Activated naive CD8-positive, alpha-beta T cell treated with anti-CD3 and anti-CD28 coated beads, Interleukin-2, amount 10 ng/mL, durations not matched to agents 7 days and 5 days (primary cell): Measurements from ENCODE around the gene AARS2. TPM values are rescaled to one million over a fixed set of nuclear protein-coding genes. Genes with fewer than 3 reads are reported as not detected.
A peak's percentile ranks its signal among the peaks of the same experiment; 100 is the strongest.
"Not testable (repeated sequence)": the region's sequence is repeated elsewhere in the genome, so short reads cannot be mapped to it uniquely, and the experiment has no call there.

Experiments used
- ATAC-seq: fragments of 150-1000 bp; cut with Tn5 transposase; one replicate; pipeline ENCODE4 v1.10.0; 2021; ENCODE audit warnings: low read depth, moderate library complexity
- POLR2A ChIA-PET: fragments of 350-600 bp; sonication (Branson Sonifier 250); formaldehyde crosslinking; loops from one replicate; lab custom pipeline; 2021; ENCODE audit warnings: antibody characterized with exemption; lab: Charles Lee
- DNase-seq: peaks from one replicate; pipeline ENCODE4 v3.0.0; 2021
- H3K27ac Mint-ChIP-seq: one replicate; pipeline ENCODE4 v1.8.0; 2022; ENCODE audit warnings: mild to moderate bottlenecking, mixed read lengths
- H3K27me3 Mint-ChIP-seq: one replicate; pipeline ENCODE4 v1.8.0; 2022; ENCODE audit warnings: mild to moderate bottlenecking, moderate library complexity, mixed read lengths
- H3K36me3 Mint-ChIP-seq: one replicate; pipeline ENCODE4 v1.8.0; 2021; ENCODE audit warnings: mild to moderate bottlenecking, mixed read lengths
- H3K4me1 Mint-ChIP-seq: one replicate; pipeline ENCODE4 v1.8.0; 2021; ENCODE audit warnings: mixed read lengths
- H3K4me3 Mint-ChIP-seq: one replicate; pipeline ENCODE4 v1.8.0; 2022; ENCODE audit warnings: mild to moderate bottlenecking, moderate library complexity, mixed read lengths
- H3K9me3 Mint-ChIP-seq: one replicate; pipeline ENCODE4 v1.8.0; 2021; ENCODE audit warnings: mixed read lengths
- total RNA-seq, 2 experiments: library from RNA; stranded (reverse); gene quantifications; one replicate each; pipeline ENCODE4 v1.2.3, GENCODE V29; 2021

AARS2 gene
- 10 to 100 TPM; 23.0 to 23.2 TPM for total RNA-seq

GRCh38 chr6:44312901-44313788, at the start of gene AARS2:
Gene AARS2, minus strand, starts transcription at chr6:44313347. Its CDS starts 24 bp downstream, at chr6:44313323.
- Mint-ChIP-seq H3K27me3 (peaks cover 9% of the 10 kb centered on the region), H3K4me3 (peak within 1 kb of the TSS; percentile 99), H3K9me3 (no peaks in the 10 kb centered on the region), H3K27ac (peak within 1 kb of the TSS; percentile 97), H3K4me1 (peaks cover 10% of the 10 kb centered on the region), H3K36me3 (peaks cover 7% of the 10 kb centered on the region)
- DNase-seq (peak; percentile 95), ATAC-seq (peak; percentile 93)
- POLR2A ChIA-PET: interaction anchor here (0.6 to 1.3 kb wide), 7 partner anchors 17 to 74 kb away, joined by 3 to 6 read pairs (median 3); partner anchors contain the start of genes CDC5L and HSP90AB1

- POLR2A ChIA-PET: no interaction called here
- ATAC-seq: no peak
- DNase-seq: no peak
- Mint-ChIP-seq H3K4me3 (no peak overlapping the region), H3K27me3 (peaks cover 7% of the 10 kb centered on the region), H3K4me1 (no peaks in the 10 kb centered on the region), H3K36me3 (no peaks in the 10 kb centered on the region), H3K27ac (no peak overlapping the region), H3K9me3 (no peaks in the 10 kb centered on the region)
Observed at GRCh38 chr6:44361947-44362346, 48.8 kb upstream of the AARS2 start.

GRCh38 chr6:44359973-44360372, 46.8 kb upstream of the AARS2 start:
- Mint-ChIP-seq H3K4me3 (no peak overlapping the region), H3K27me3 (peaks cover 12% of the 10 kb centered on the region), H3K27ac (no peak overlapping the region), H3K4me1 (no peaks in the 10 kb centered on the region), H3K36me3 (no peaks in the 10 kb centered on the region), H3K9me3 (no peaks in the 10 kb centered on the region)
- POLR2A ChIA-PET: no interaction called here
- DNase-seq: no peak
- no peak for ATAC-seq

GRCh38 chr6:44356487-44356886, 43.3 kb upstream of the AARS2 start:
- peaks cover 7% of the 10 kb centered on the region for H3K27me3 Mint-ChIP-seq
- no peaks in the 10 kb centered on the region for H3K9me3 Mint-ChIP-seq
- H3K4me1 Mint-ChIP-seq: no peaks in the 10 kb centered on the region
- POLR2A ChIA-PET: no interaction called here
- H3K36me3 Mint-ChIP-seq: no peaks in the 10 kb centered on the region
- no peak overlapping the region for H3K27ac Mint-ChIP-seq
- DNase-seq: no peak
- no peak for ATAC-seq
- no peak overlapping the region for H3K4me3 Mint-ChIP-seq

GRCh38 chr6:44355640-44356039, 42.5 kb upstream of the AARS2 start:
- no peaks in the 10 kb centered on the region for H3K36me3 Mint-ChIP-seq
- POLR2A ChIA-PET: no interaction called here
- no peak for DNase-seq
- no peaks in the 10 kb centered on the region for H3K9me3 Mint-ChIP-seq
- peaks cover 4% of the 10 kb centered on the region for H3K27me3 Mint-ChIP-seq
- ATAC-seq: no peak
- no peak overlapping the region for H3K27ac Mint-ChIP-seq
- H3K4me3 Mint-ChIP-seq: no peak overlapping the region
- H3K4me1 Mint-ChIP-seq: no peaks in the 10 kb centered on the region

- H3K4me1 Mint-ChIP-seq: no peaks in the 10 kb centered on the region
- H3K27me3 Mint-ChIP-seq: peaks cover 4% of the 10 kb centered on the region
- ATAC-seq: no peak
- no peaks in the 10 kb centered on the region for H3K9me3 Mint-ChIP-seq
- no peak for DNase-seq
- H3K4me3 Mint-ChIP-seq: no peak overlapping the region
- no peak overlapping the region for H3K27ac Mint-ChIP-seq
- H3K36me3 Mint-ChIP-seq: no peaks in the 10 kb centered on the region
- POLR2A ChIA-PET: interaction anchor here (0.6 kb wide), 1 partner anchor 30 kb away, joined by 4 read pairs; no protein-coding TSS in a partner anchor
Observed at GRCh38 chr6:44353336-44353735, 40.2 kb upstream of the AARS2 start.

GRCh38 chr6:44352259-44352658, 39.1 kb upstream of the AARS2 start:
- Mint-ChIP-seq H3K36me3 (no peaks in the 10 kb centered on the region), H3K27me3 (peaks cover 4% of the 10 kb centered on the region), H3K27ac (no peak overlapping the region), H3K9me3 (no peaks in the 10 kb centered on the region), H3K4me3 (no peak overlapping the region), H3K4me1 (no peaks in the 10 kb centered on the region)
- no peak for DNase-seq
- ATAC-seq: no peak
- POLR2A ChIA-PET: no interaction called here

- POLR2A ChIA-PET, H3K9me3 Mint-ChIP-seq, DNase-seq, ATAC-seq, H3K36me3 Mint-ChIP-seq, H3K4me3 Mint-ChIP-seq, H3K4me1 Mint-ChIP-seq, H3K27ac Mint-ChIP-seq: not testable (repeated sequence)
- peaks cover 13% of the 10 kb centered on the region for H3K27me3 Mint-ChIP-seq
Observed at GRCh38 chr6:44350650-44350994, 37.5 kb upstream of the AARS2 start.

GRCh38 chr6:44349904-44350649, 36.9 kb upstream of the AARS2 start:
- Mint-ChIP-seq H3K27me3 (peaks cover 15% of the 10 kb centered on the region), H3K4me1 (no peaks in the 10 kb centered on the region), H3K36me3 (no peaks in the 10 kb centered on the region), H3K4me3 (no peak overlapping the region), H3K27ac (no peak overlapping the region), H3K9me3 (no peaks in the 10 kb centered on the region)
- DNase-seq: no peak
- POLR2A ChIA-PET: no interaction called here
- no peak for ATAC-seq

- H3K27ac Mint-ChIP-seq, POLR2A ChIA-PET, H3K9me3 Mint-ChIP-seq, H3K4me3 Mint-ChIP-seq, DNase-seq, H3K36me3 Mint-ChIP-seq, ATAC-seq, H3K4me1 Mint-ChIP-seq: not testable (repeated sequence)
- peaks cover 46% of the 10 kb centered on the region for H3K27me3 Mint-ChIP-seq
Observed at GRCh38 chr6:44346818-44347217, 33.7 kb upstream of the AARS2 start.

GRCh38 chr6:44342489-44342888, 29.3 kb upstream of the AARS2 start, which contains the start of gene SPATS1:
Gene SPATS1, plus strand, starts transcription at chr6:44342650. Its CDS starts 446 bp downstream, at chr6:44343096.
- Mint-ChIP-seq H3K27me3 (peaks cover 58% of the 10 kb centered on the region), H3K36me3 (no peaks in the 10 kb centered on the region), H3K9me3 (no peaks in the 10 kb centered on the region), H3K4me1 (peaks cover 1% of the 10 kb centered on the region), H3K4me3 (no peak within 1 kb of the TSS), H3K27ac (no peak within 1 kb of the TSS)
- DNase-seq (peak; percentile 38), ATAC-seq (peak; percentile 29)
- POLR2A ChIA-PET: interaction anchor here (0.6 kb wide), 1 partner anchor 74 kb away, joined by 4 read pairs; no protein-coding TSS in a partner anchor

GRCh38 chr6:44342052-44342451, 28.9 kb upstream of the AARS2 start:
- no peak overlapping the region for H3K4me3 Mint-ChIP-seq
- H3K36me3 Mint-ChIP-seq: no peaks in the 10 kb centered on the region
- ATAC-seq (no peak), DNase-seq (no peak)
- POLR2A ChIA-PET: no interaction called here
- peaks cover 56% of the 10 kb centered on the region for H3K27me3 Mint-ChIP-seq
- H3K27ac Mint-ChIP-seq: no peak overlapping the region
- no peaks in the 10 kb centered on the region for H3K9me3 Mint-ChIP-seq
- H3K4me1 Mint-ChIP-seq: peaks cover 1% of the 10 kb centered on the region

- no peak for ATAC-seq
- H3K36me3 Mint-ChIP-seq: no peaks in the 10 kb centered on the region
- no peak overlapping the region for H3K4me3 Mint-ChIP-seq
- DNase-seq: no peak
- H3K27ac Mint-ChIP-seq: no peak overlapping the region
- H3K4me1 Mint-ChIP-seq: peaks cover 4% of the 10 kb centered on the region
- H3K9me3 Mint-ChIP-seq: no peaks in the 10 kb centered on the region
- POLR2A ChIA-PET: no interaction called here
- H3K27me3 Mint-ChIP-seq: peaks cover 49% of the 10 kb centered on the region
Observed at GRCh38 chr6:44341095-44341890, 28.1 kb upstream of the AARS2 start.
